Endothelial cell of umbilical vein (primary cell): Measurements from ENCODE around the gene FLRT2. TPM values are rescaled to one million over a fixed set of nuclear protein-coding genes. Genes with fewer than 3 reads are reported as not detected.

Experiments
- BruUV-seq: library from RNA; stranded (reverse); fragments of 400-500 nt; replicated peaks from 2 replicates; lab custom pipeline; 2021; lab: Mats Ljungman, UMichigan
- CTCF ChIA-PET: fragments of 300-600, 350-600 bp; sonication (Branson Sonifier 250); formaldehyde crosslinking; loops from one replicate; lab custom pipeline; 2021; ENCODE audit warnings: antibody characterized with exemption, inconsistent platforms; lab: Charles Lee
- POLR2A ChIA-PET: fragments of 300-600, 350-600 bp; sonication (Branson Sonifier 250); formaldehyde crosslinking; loops from one replicate; lab custom pipeline; 2021; ENCODE audit warnings: antibody characterized with exemption, inconsistent platforms; lab: Charles Lee
- DNase-seq: peaks from one replicate; pipeline ENCODE4 v3.0.0-alpha.2; 2011; ENCODE audit warnings: low read depth, low spot score
- FAIRE-seq: peaks from 2 replicates; lab custom pipeline; 2011; peaks lifted over from hg19 to GRCh38; lab: Jason Lieb, UNC
- H2AFZ ChIP-seq: 2 replicates; pipeline ENCODE4 v1.6.0; 2012; ENCODE audit warnings: low read depth, low read length, control low read depth, inconsistent platforms
- H3K27ac ChIP-seq: 2 replicates; pipeline ENCODE4 v1.5.1; 2011; ENCODE audit warnings: low read depth, mild to moderate bottlenecking, control low read depth, low read length, moderate library complexity; ENCODE audit not compliant: insufficient read depth
- H3K27me3 ChIP-seq, 2 experiments: 2 replicates each; pipeline versions ENCODE4 v1.6.0 to v1.6.1; 2011; ENCODE audit warnings: low read length in 2 of 2, mixed read lengths in 1 of 2; ENCODE audit not compliant: control insufficient read depth in 2 of 2, insufficient read depth in 2 of 2
- H3K36me3 ChIP-seq, 2 experiments: 2 replicates in 1 of 2; 3 replicates in 1 of 2; pipeline ENCODE4 v1.5.1; 2011; ENCODE audit warnings: low read length in 2 of 2, mild to moderate bottlenecking in 1 of 2, moderate library complexity in 1 of 2; ENCODE audit not compliant: control insufficient read depth in 2 of 2, insufficient read depth in 2 of 2; ENCODE audit errors: extremely low read depth in 1 of 2
- H3K4me1 ChIP-seq: 3 replicates; pipeline ENCODE4 v1.5.1; 2011; ENCODE audit warnings: mild to moderate bottlenecking, low read length; ENCODE audit not compliant: control insufficient read depth, insufficient read depth; ENCODE audit errors: extremely low read depth
- H3K4me2 ChIP-seq: 2 replicates; pipeline ENCODE4 v1.6.1; 2011; ENCODE audit warnings: low read length, control low read depth, mixed read lengths; ENCODE audit not compliant: insufficient read depth
- H3K4me3 ChIP-seq, 3 experiments: fragments of 200-600 bp in 1 of 3; sonication (generic), shearing (Covaris generic) in 1 of 3; replicated peaks in 1 of 3; 2 replicates each; pipeline ENCODE4 v1.5.1; 2011 to 2016; ENCODE audit warnings: control low read depth in 3 of 3, low read length in 3 of 3, mild to moderate bottlenecking in 2 of 3, inconsistent platforms in 1 of 3, low read depth in 1 of 3, moderate library complexity in 1 of 3; ENCODE audit not compliant: insufficient read depth in 1 of 3
- H3K79me2 ChIP-seq: 2 replicates; pipeline ENCODE4 v1.6.0; 2012; ENCODE audit warnings: low read length, inconsistent platforms; ENCODE audit not compliant: control insufficient read depth, insufficient read depth
- H3K9ac ChIP-seq: replicated peaks from 2 replicates; pipeline ENCODE3; 2011; ENCODE audit warnings: low read length, control low read depth; ENCODE audit not compliant: insufficient read depth; ENCODE audit errors: extremely low read depth
- H3K9me1 ChIP-seq: replicated peaks from 3 replicates; pipeline ENCODE4 v1.6.0; 2011; ENCODE audit warnings: mild to moderate bottlenecking, low read length; ENCODE audit not compliant: control insufficient read depth, insufficient read depth; ENCODE audit errors: extremely low read depth
- H3K9me3 ChIP-seq: replicated peaks from 2 replicates; pipeline ENCODE4 v1.5.1; 2012; ENCODE audit warnings: low read length, inconsistent platforms; ENCODE audit not compliant: control insufficient read depth, insufficient read depth
- H4K20me1 ChIP-seq: replicated peaks from 2 replicates; pipeline ENCODE3; 2011; ENCODE audit warnings: mild to moderate bottlenecking, low read length; ENCODE audit not compliant: control insufficient read depth, insufficient read depth; ENCODE audit errors: extremely low read depth
- CTCF ChIP-seq, 2 donors: IDR thresholded peaks; 1 replicate in 1 of 2; 2 replicates in 1 of 2; pipeline ENCODE4 v1.5.1; 2011; ENCODE audit warnings: low read length in 2 of 2, mild to moderate bottlenecking in 2 of 2, moderate library complexity in 2 of 2, control low read depth in 1 of 2, inconsistent platforms in 1 of 2, low read depth in 1 of 2; ENCODE audit not compliant: insufficient read depth in 1 of 2; ENCODE audit errors: extremely low read depth in 1 of 2
- FOS ChIP-seq: IDR thresholded peaks from 2 replicates; pipeline ENCODE4 v1.6.1; 2011; ENCODE audit warnings: mild to moderate bottlenecking, low read length, moderate library complexity, borderline replicate concordance; ENCODE audit not compliant: insufficient read depth
- GATA2 ChIP-seq: IDR thresholded peaks from 2 replicates; pipeline ENCODE4 v1.7.0; 2011; ENCODE audit warnings: low read depth, mild to moderate bottlenecking, moderate library complexity, mixed read lengths, low read length; ENCODE audit not compliant: insufficient read length, insufficient read depth
- JUN ChIP-seq: IDR thresholded peaks from 2 replicates; pipeline ENCODE4 v1.6.1; 2011; ENCODE audit warnings: borderline replicate concordance, low read depth; ENCODE audit not compliant: insufficient read length, insufficient read depth
- MAX ChIP-seq: IDR thresholded peaks from 2 replicates; pipeline ENCODE4 v1.6.1; 2011; ENCODE audit not compliant: insufficient read depth, insufficient read length
- MYC ChIP-seq: IDR thresholded peaks from one replicate; pipeline ENCODE4 v1.6.1; 2011; ENCODE audit warnings: mild to moderate bottlenecking, low read depth, low read length
- POLR2A ChIP-seq: IDR thresholded peaks from 2 replicates; pipeline ENCODE4 v1.6.1; 2012; ENCODE audit warnings: low read depth, mild to moderate bottlenecking, control low read depth, low read length
- dilution Hi-C: fragments of 300-500 bp; cut with MboI; formaldehyde crosslinking; loops from one replicate; pipeline ENCODE4 v1.15.0; 2019; ENCODE audit warnings: low sequenced_read_pairs; ENCODE audit not compliant: extremely low pct_ligation_motif_present
- intact Hi-C: fragments of 100-400 bp; cut with micrococcal nuclease; formaldehyde crosslinking; loops from one replicate; pipeline ENCODE4 v1.10.0; 2022
- polyA plus RNA-seq, 4 experiments: library from polyadenylated mRNA; depleted of rRNA in 3 of 4; stranded (reverse) in 3 of 4; unstranded in 1 of 4; fragments of >200 nt; gene quantifications; 2 replicates each; pipeline versions ENCODE4 v1.2.1 to v1.2.3, GENCODE V29; 2011 to 2012; ENCODE audit warnings: missing spikeins in 1 of 4
- total RNA-seq: library from RNA; stranded (reverse); gene quantifications from 2 replicates; pipeline ENCODE4 v1.2.3, GENCODE V29; 2021

Gene FLRT2
- total and polyA plus RNA-seq, 2 donors (not counting 3 experiments of a cell fraction or from before 2014, with no cell fraction given) = 202 to 229 TPM

DNA sequence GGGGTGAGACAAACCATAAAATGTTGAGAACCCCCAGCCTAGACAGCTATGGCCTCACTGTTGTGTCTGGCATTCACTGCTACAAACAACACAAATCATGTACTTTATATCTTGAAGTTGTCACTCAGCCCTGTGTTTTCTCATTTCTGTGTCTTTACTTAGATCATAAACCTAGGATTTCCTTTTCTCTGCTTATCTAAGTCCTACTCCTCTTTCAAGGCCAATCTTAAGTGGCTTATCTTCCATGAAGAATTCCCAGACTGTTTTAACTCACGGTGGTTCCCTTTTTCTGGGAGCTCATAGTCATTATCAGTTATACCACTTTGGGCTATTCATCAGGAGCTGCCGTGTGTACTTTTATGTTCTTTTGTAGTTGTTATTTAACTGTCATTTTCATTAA is 42.1 kb downstream of the FLRT2 start:
- peaks cover 0 to 1% of the 10 kb centered on the region in 2 experiments for H3K36me3 ChIP-seq
- POLR2A ChIA-PET = no interaction called here
- no peaks in the 10 kb centered on the region for H3K9me3 ChIP-seq
- H3K27ac ChIP-seq = peak overlapping the region; percentile 28
- CTCF ChIA-PET = interaction anchor here (1.3 kb wide), 1 partner anchor 9 kb away, joined by 3 read pairs; no protein-coding TSS in a partner anchor
- intact Hi-C loops (no loop called here), dilution Hi-C loops (no loop called here)
- H3K4me3 ChIP-seq = no peak overlapping the region
- no peak overlapping the region for H2AFZ ChIP-seq
- H3K9ac ChIP-seq = no peak overlapping the region
- DNase-seq = peak; percentile 40
- no peak for FAIRE-seq
- no peaks in the 10 kb centered on the region for H3K27me3 ChIP-seq
- H3K4me2 ChIP-seq = no peak overlapping the region
- no peaks in the 10 kb centered on the region for H4K20me1 ChIP-seq
- H3K79me2 ChIP-seq = no peaks in the 10 kb centered on the region
- BruUV-seq = no TSS peak
- H3K9me1 ChIP-seq = no peaks in the 10 kb centered on the region
- H3K4me1 ChIP-seq = peaks cover 43% of the 10 kb centered on the region
- TF ChIP-seq JUN = no peak

- Histone ChIP-seq H3K9ac (no peak overlapping the region), H3K4me3 (no peak overlapping the region), H3K27me3 (no peaks in the 10 kb centered on the region), H3K36me3 (peaks cover 0 to 7% of the 10 kb centered on the region in 2 experiments), H3K27ac (peak overlapping the region; percentile 28), H3K4me2 (peak overlapping the region; percentile 6), H3K79me2 (no peaks in the 10 kb centered on the region), H3K9me3 (no peaks in the 10 kb centered on the region), H3K9me1 (no peaks in the 10 kb centered on the region), H2AFZ (no peak overlapping the region), H3K4me1 (peaks cover 46% of the 10 kb centered on the region), H4K20me1 (no peaks in the 10 kb centered on the region)
- no peak for TF ChIP-seq POLR2A
- peak; percentile 93 for TF ChIP-seq FOS
- no peak for TF ChIP-seq CTCF (IDR thresholded peaks at IDR 0.05; ENCODE audit: extremely low read depth in 1 of 2, insufficient read depth in 1 of 2, low read depth in 1 of 2, low read length in 2 of 2)
- no peak for TF ChIP-seq MAX
- TF ChIP-seq GATA2 = peak; percentile 86
- peak; percentile 87 for TF ChIP-seq JUN
- no peak for TF ChIP-seq MYC
- FAIRE-seq (no peak), DNase-seq (peak; percentile 70)
- dilution Hi-C loops (no loop called here), intact Hi-C loops (no loop called here)
- CTCF ChIA-PET = no interaction called here
- POLR2A ChIA-PET = no interaction called here
- no TSS peak for BruUV-seq
Measured at GRCh38 chr14:85572845-85573244, 42.9 kb downstream of the FLRT2 start.
